Kasumi-1 (cell line): ENCODE data around the gene LRBA.
"Not testable (repeated sequence)": the region's sequence is repeated elsewhere in the genome, so short reads cannot be mapped to it uniquely, and the experiment has no call there.

ENCODE experiments used
- DNase-seq, 2 experiments: peaks; one replicate each; lab custom pipeline; 2025; lab: John Stamatoyannopoulos, UW

Gene LRBA

GRCh38 chr4:150664935-150665334, 350.1 kb downstream of the LRBA start:
- no peak for DNase-seq

DNA sequence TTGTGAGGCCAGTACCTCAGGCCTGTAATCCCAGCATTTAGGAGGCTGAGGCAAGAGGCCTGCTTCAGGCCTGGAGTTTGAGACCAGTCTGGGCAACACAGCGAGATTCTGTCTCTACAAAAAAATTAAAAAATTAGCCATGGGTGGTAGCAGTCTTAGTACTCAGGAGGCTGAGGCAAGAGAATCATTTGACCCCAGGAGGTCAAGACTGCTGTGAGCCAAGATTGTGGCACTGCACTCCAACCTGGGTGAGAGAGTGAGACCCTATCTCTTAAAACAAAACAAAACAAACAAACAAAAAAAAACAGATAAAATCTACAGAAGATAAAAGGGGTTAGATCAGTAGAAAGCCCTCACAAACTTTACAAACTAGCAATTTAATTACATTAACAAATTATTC, 352.4 kb downstream of the LRBA start:
- DNase-seq = no peak

- DNase-seq = not testable (repeated sequence)
These were observed 353.5 kb downstream of the LRBA start for GRCh38 chr4:150661551-150661950.

- not testable (repeated sequence) for DNase-seq
These were observed 356.8 kb downstream of the LRBA start for GRCh38 chr4:150658258-150658657.

GRCh38 chr4:150656891-150657290, 358.2 kb downstream of the LRBA start:
- peak; percentile 39 to 62 for DNase-seq

DNA sequence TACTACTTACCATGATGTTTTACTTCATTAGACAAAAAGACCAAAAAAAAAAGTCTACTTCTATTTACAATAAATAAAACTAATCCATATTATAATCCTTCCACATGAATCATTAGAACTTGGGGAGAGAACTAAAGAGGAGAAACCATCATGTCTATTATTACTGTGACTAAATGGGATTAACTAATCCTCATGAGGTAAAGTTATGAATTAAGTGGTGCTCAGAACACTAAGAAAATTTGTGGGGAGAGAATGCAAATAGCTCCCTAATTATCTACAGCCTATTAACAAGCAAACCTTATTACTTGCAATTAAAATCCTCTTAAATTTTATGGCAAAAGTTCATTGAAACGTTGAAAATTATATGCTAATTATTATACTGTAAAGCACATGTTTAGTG, 364.3 kb downstream of the LRBA start:
- DNase-seq = no peak

- DNase-seq = no peak
These were observed 367.0 kb downstream of the LRBA start for GRCh38 chr4:150648123-150648522.

DNA sequence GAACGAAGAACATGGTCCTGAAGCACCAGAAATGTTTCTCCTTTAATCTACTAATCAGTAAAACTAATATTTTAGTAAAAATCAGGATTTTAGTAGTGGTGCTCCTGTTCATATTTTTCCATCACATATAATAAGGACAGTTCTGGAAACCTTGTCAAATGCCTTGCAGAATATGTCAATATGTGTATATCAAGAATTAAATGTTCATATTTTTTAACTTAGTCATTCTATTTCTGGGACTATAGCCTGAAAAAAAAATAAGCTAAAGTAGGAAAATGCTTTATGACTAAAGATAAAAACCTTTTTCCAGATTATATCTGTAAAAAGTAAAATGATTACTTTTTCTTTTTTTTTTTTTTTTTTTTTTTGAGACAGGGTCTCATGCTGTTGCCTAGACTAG, 368.1 kb downstream of the LRBA start:
- no peak for DNase-seq

- DNase-seq = no peak
These were observed 373.5 kb downstream of the LRBA start for GRCh38 chr4:150641612-150642011.

DNA sequence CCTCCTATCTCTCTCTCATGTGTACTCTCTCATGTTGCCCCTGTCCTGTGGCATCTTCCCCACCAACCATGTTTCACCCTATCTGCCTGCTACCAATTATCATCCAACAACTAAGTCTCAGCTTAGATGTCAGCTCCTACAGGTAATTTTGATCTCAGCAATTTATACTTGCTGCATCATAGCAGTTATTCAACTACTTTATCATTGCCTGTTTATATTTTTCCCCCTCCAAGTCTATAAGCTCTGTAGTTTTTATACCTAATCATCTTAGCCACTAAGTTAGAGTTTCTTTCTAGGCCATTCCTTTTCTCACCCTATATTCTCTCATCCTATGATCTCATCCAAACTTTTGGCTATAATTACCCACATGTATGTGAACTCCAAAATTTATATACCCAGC, 382.4 kb downstream of the LRBA start:
- DNase-seq = no peak

DNA sequence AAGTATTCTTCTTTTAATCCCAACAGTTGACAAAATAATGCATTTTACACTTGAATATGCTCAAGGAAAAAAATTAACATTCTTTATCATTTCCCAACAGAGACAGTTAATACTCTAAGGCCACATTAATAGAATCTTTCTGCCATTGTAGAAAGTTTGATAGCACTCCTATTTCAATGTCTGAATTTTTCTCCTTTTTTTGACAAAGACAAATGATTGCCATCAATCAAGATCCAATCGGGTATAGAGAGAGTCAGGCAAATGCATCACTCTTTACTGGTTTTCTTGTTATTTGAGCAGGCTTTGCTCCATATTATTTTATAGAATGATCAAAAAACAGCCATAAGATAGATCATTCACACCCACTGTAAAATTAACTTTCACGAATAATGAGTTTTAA, 387.0 kb downstream of the LRBA start:
- no peak for DNase-seq

DNA sequence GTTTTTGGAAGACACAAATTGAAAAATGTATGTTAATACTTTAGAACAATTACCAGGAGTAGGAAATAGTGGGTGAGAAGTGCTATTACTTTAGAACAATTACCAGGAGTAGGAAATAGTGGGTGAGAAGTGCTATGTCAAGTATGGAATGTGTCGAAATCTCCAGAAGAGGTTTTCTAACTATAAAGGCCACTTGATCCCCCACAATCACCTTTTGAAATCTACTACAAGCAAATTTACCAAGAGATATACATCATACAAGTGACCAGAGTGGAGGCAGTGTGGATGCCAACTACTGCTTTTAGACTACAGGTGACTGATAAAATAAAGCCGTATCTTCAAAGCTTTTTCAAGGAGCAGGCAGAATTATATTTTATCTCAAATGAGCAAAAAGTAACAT, 390.1 kb downstream of the LRBA start:
- no peak for DNase-seq

DNA sequence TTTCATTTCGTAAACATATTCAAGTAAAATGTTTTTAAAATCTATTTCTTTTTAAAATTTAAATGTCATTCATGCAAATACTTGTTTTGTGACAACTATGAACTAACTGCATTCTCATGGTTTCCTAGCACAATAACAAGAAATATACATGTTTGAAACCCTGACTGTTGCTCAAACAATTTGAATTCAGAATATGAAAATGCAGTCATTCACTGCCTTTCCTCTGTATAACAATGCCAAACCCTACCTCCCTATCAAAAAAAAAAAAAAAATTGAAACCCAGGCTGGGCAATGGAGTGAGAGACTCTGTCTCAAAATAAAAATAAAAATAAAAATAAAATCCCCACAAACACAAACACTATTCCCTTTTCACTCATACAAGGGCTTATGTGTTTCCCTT, 391.0 kb downstream of the LRBA start:
- no peak for DNase-seq

GRCh38 chr4:150619042-150619441, 396.0 kb downstream of the LRBA start:
- DNase-seq = no peak

DNA sequence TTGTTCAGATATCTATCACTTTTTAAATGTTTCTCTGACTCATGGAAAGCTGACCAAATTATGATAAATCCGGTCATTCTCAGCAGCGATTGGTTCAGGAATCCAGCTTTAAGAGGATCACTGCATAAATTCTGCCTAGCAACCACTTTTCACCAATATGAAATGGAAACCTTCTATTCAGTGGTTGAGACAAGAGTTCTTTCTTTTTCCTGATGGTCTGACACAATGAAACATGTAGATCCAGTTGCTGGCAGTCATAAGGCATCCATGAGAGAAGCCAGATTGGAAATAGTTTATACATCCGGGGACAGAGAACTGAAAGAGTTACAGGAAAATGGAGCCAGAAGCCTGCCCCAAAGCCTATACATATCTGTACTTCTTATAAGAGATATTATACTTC, 406.0 kb downstream of the LRBA start:
- DNase-seq = no peak

GRCh38 chr4:150600812-150601445, 414.2 kb downstream of the LRBA start:
- no peak for DNase-seq

DNA sequence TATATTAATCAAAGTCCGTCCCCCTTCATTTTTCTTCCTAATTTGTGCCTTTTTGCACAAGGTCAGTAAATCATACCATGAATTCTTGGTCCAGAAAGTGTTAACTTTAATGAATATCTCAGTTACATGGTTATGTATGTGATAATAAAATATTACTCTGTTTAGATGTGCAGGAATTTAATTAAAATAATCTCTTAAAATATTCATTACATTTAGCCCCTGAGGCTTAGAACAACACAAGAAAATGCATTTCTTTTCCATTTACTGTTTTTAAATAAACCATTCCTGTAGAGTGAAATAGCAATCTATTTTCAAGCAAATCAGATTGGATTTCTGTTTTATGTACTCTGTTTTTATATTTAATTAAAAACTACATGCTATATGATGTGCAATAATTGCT, 415.5 kb downstream of the LRBA start:
- DNase-seq = no peak

DNA sequence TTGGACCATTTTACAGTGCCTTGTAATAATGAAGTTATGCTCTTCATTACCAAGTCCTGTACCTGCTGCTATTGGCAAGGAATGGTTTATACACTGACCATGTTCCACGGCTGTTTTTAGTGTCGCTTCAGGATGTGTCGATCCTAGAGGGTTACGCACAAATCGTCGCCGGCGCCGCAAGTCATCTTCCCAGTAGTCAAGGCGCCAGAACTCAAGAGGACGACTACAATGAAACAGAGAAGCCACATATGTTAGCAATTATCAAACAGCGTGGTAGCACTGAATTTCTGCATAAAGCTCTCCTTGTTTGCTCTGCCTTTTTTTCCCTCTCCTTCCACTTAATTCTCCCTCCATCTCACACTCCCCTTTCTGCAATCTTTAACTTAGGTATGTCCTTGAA, 416.2 kb downstream of the LRBA start:
- DNase-seq = no peak

GRCh38 chr4:150593996-150594395, 421.1 kb downstream of the LRBA start:
- peak; percentile 15 to 24 for DNase-seq

- no peak for DNase-seq
These were observed 423.2 kb downstream of the LRBA start for GRCh38 chr4:150591904-150592303.

DNA sequence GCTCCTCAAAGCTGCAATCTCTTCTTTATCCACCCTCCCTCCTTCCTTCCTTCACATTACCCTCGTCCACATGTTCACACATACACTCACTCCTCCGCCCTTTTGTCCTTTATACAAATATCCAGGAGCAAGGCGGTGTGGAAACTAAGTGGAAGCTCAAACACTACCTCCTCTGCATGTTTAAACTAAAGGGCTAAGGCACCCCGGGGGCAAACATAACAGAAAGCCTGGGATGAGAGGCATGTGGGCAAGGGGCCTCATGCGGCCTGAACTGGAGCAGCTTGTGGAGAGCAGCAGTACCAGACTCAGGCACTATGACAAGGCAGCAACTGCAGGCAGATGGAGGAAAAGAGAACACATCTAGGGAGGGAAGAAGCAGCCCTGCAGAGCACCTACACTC, 423.7 kb downstream of the LRBA start:
- DNase-seq = no peak

- no peak for DNase-seq
These were observed 424.5 kb downstream of the LRBA start for GRCh38 chr4:150590631-150591030.

DNA sequence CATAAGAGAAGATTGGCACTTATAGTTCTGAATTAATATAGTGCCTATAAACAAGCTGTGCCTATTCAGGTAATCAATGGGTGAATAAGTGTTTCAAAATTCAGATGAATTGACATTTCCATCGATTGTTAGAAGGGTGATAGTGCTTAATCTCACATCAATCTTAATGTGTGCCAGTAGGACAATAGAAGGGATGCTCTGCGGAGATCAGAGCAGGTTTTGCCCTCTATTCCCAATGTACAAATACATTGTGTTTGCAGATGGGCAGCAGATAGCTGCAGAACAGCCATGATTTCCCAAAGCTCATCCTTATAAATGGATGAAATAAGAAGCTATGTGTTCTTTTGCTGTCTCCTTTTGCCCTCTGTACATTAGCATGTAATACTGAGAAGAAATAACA, 425.9 kb downstream of the LRBA start:
- no peak for DNase-seq

- no peak for DNase-seq
These were observed 426.8 kb downstream of the LRBA start for GRCh38 chr4:150588316-150588715.
